Measurements from ENCODE around the gene PPP6C. TPM values are rescaled to one million over a fixed set of nuclear protein-coding genes. Genes with fewer than 3 reads are reported as not detected.

The PPP6C gene
- total and polyA plus RNA-seq, 2 experiments from 2014 or later = 31.9 to 46.4 TPM

DNA sequence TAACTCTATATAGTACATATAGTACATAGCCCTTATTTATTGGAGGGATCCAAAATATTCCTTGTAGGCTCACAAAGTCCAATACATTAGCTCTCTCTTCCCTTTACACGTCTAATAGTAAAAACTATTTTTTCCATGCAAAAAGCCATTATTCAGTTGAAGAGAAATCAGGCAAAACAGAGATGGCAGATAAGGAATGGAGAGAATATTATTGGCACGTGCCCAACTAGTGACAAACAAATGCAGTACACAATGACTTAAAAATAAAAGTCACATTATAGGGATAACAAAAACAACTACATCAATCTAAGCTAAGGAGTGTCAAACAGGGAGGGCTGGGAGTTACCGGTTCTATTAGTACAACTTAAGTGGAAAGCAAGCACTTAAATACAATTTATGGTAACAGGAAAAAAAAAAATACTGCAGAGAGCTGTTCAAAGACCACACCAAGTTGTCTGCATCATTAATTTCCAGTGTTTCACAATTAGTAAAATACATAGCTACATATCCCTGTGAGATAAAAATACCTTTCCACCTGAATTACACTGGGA is 42.1 kb downstream of the PPP6C start (continued):
- TF ChIP-seq, protein P1, sequence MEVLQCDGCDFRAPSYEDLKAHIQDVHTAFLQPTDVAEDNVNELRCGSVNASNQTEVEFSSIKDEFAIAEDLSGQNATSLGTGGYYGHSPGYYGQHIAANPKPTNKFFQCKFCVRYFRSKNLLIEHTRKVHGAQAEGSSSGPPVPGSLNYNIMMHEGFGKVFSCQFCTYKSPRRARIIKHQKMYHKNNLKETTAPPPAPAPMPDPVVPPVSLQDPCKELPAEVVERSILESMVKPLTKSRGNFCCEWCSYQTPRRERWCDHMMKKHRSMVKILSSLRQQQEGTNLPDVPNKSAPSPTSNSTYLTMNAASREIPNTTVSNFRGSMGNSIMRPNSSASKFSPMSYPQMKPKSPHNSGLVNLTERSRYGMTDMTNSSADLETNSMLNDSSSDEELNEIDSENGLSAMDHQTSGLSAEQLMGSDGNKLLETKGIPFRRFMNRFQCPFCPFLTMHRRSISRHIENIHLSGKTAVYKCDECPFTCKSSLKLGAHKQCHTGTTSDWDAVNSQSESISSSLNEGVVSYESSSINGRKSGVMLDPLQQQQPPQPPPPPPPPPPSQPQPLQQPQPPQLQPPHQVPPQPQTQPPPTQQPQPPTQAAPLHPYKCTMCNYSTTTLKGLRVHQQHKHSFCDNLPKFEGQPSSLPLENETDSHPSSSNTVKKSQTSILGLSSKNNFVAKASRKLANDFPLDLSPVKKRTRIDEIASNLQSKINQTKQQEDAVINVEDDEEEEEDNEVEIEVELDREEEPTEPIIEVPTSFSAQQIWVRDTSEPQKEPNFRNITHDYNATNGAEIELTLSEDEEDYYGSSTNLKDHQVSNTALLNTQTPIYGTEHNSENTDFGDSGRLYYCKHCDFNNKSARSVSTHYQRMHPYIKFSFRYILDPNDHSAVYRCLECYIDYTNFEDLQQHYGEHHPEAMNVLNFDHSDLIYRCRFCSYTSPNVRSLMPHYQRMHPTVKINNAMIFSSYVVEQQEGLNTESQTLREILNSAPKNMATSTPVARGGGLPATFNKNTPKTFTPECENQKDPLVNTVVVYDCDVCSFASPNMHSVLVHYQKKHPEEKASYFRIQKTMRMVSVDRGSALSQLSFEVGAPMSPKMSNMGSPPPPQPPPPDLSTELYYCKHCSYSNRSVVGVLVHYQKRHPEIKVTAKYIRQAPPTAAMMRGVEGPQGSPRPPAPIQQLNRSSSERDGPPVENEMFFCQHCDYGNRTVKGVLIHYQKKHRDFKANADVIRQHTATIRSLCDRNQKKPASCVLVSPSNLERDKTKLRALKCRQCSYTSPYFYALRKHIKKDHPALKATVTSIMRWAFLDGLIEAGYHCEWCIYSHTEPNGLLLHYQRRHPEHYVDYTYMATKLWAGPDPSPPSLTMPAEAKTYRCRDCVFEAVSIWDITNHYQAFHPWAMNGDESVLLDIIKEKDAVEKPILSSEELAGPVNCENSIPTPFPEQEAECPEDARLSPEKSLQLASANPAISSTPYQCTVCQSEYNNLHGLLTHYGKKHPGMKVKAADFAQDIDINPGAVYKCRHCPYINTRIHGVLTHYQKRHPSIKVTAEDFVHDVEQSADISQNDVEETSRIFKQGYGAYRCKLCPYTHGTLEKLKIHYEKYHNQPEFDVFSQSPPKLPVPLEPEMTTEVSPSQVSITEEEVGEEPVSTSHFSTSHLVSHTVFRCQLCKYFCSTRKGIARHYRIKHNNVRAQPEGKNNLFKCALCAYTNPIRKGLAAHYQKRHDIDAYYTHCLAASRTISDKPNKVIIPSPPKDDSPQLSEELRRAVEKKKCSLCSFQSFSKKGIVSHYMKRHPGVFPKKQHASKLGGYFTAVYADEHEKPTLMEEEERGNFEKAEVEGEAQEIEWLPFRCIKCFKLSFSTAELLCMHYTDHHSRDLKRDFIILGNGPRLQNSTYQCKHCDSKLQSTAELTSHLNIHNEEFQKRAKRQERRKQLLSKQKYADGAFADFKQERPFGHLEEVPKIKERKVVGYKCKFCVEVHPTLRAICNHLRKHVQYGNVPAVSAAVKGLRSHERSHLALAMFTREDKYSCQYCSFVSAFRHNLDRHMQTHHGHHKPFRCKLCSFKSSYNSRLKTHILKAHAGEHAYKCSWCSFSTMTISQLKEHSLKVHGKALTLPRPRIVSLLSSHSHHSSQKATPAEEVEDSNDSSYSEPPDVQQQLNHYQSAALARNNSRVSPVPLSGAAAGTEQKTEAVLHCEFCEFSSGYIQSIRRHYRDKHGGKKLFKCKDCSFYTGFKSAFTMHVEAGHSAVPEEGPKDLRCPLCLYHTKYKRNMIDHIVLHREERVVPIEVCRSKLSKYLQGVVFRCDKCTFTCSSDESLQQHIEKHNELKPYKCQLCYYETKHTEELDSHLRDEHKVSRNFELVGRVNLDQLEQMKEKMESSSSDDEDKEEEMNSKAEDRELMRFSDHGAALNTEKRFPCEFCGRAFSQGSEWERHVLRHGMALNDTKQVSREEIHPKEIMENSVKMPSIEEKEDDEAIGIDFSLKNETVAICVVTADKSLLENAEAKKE (CRISPR knock-in tag; IDR thresholded peaks at IDR 0.05) = no peak
- TF ChIP-seq EZH2phosphoT487 (IDR thresholded peaks at IDR 0.05; ENCODE audit: unreplicated experiment) = no peak
- TF ChIP-seq, protein P2, sequence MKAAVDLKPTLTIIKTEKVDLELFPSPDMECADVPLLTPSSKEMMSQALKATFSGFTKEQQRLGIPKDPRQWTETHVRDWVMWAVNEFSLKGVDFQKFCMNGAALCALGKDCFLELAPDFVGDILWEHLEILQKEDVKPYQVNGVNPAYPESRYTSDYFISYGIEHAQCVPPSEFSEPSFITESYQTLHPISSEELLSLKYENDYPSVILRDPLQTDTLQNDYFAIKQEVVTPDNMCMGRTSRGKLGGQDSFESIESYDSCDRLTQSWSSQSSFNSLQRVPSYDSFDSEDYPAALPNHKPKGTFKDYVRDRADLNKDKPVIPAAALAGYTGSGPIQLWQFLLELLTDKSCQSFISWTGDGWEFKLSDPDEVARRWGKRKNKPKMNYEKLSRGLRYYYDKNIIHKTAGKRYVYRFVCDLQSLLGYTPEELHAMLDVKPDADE (IDR thresholded peaks at IDR 0.05) = no peak
- no peak for TF ChIP-seq ZNF114 (CRISPR knock-in tag; IDR thresholded peaks at IDR 0.05)
- no peak for TF ChIP-seq NANOG (IDR thresholded peaks at IDR 0.05; ENCODE audit: borderline replicate concordance)
- TF ChIP-seq POLR2AphosphoS5 (IDR thresholded peaks at IDR 0.05; ENCODE audit: low read depth) = no peak
- no peak for TF ChIP-seq ZNF331 (CRISPR knock-in tag; IDR thresholded peaks at IDR 0.05; ENCODE audit: low read depth)

DNA sequence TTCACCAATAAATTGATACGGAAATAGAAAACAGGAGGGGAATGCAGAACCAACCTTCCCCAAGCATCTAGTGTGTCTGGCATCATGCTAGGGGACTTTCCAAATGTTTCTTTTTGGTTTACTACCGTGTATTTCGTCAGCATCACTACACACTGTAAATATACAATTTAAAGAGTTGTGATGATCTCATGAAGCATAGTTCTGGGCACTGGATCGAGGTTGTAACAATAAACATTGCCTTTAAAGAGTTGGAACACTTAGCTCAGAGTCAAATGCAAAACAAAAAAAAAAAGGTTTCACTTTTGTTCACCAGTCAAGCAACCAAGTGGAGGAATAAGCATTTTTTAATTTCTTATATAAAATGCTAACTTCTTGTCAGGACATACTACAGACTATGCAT is 43.4 kb downstream of the PPP6C start:
- Histone ChIP-seq H2AFZ (no peak overlapping the region), H3K27me3 (ENCODE audit: insufficient read depth) (no peaks in the 10 kb centered on the region), H3K4me1 (ENCODE audit: insufficient read depth) (peaks cover 12% of the 10 kb centered on the region; the same call in 1 of the 2 replicates), H3K9me2 (ENCODE audit: insufficient read depth) (no peaks in the 10 kb centered on the region), H3K36me3 (ENCODE audit: insufficient read depth) (peaks cover 4% of the 10 kb centered on the region; the same call in 1 of the 2 replicates), H3K4me3 (no peak overlapping the region), H4K20me1 (replicated peaks; ENCODE audit: insufficient read depth) (no peaks in the 10 kb centered on the region), H3F3A (replicated peaks; ENCODE audit: low read depth) (no peaks in the 10 kb centered on the region), H3K4me2 (no peak overlapping the region), H3K79me2 (replicated peaks; ENCODE audit: insufficient read depth) (peaks cover 13% of the 10 kb centered on the region), H3K27ac (ENCODE audit: low read depth) (peak overlapping the region; percentile 2; the same call in 1 of the 2 replicates)
- Mint-ChIP-seq H3K9me3 (no peaks in the 10 kb centered on the region), H3K27me3 (ENCODE audit: insufficient read depth, low read depth, poor library complexity) (peaks cover 12% of the 10 kb centered on the region), H3K4me1 (peaks cover 13% of the 10 kb centered on the region), H3K36me3 (ENCODE audit: low read depth) (peaks cover 20% of the 10 kb centered on the region), H3K4me3 (no peak overlapping the region), H3K27ac (no peak overlapping the region)
- DNase-seq (ENCODE audit: low spot score) (no peak), ATAC-seq (no peak)
- no peak for TF ChIP-seq JUNB (IDR thresholded peaks at IDR 0.05; ENCODE audit: unreplicated experiment)
- TF ChIP-seq ZNF114 (CRISPR knock-in tag; IDR thresholded peaks at IDR 0.05) = no peak
- no peak for TF ChIP-seq STAT1 (IDR thresholded peaks at IDR 0.05; ENCODE audit: unreplicated experiment)
- TF ChIP-seq ZNF331 (CRISPR knock-in tag; IDR thresholded peaks at IDR 0.05; ENCODE audit: low read depth) = no peak
- TF ChIP-seq CREB1 (CRISPR knock-in tag; IDR thresholded peaks at IDR 0.05; ENCODE audit: low read depth) = no peak
